ENCODE data around the gene CCDC170.

The CCDC170 gene

GRCh38 chr6:151481786-151482185 is 12.0 kb upstream of the CCDC170 start:
- Histone ChIP-seq H3K79me2 (ENCODE audit: insufficient read depth, low read length) (no peaks in the 10 kb centered on the region), H3K27me3 (ENCODE audit: insufficient read depth, low read length, poor library complexity) (no peaks in the 10 kb centered on the region), H3K4me3 (ENCODE audit: low read depth in 1 of 2, low read length in 2 of 2) (no peak overlapping the region), H2AFZ (ENCODE audit: low read depth, low read length) (no peak overlapping the region), H3K9ac (ENCODE audit: low read depth, low read length) (no peak overlapping the region), H3K36me3 (ENCODE audit: insufficient read depth, low read length) (no peaks in the 10 kb centered on the region), H3K27ac (ENCODE audit: low read length) (no peak overlapping the region), H4K20me1 (ENCODE audit: insufficient read depth, low read length) (no peaks in the 10 kb centered on the region), H3K4me1 (ENCODE audit: insufficient read depth, low read length) (no peaks in the 10 kb centered on the region), H3K9me3 (ENCODE audit: insufficient read depth, low read length, severe bottlenecking) (no peaks in the 10 kb centered on the region), H3K4me2 (ENCODE audit: insufficient read depth, low read length) (no peak overlapping the region)
- TF ChIP-seq EZH2 (IDR thresholded peaks at IDR 0.05; ENCODE audit: borderline replicate concordance, low read depth, low read length, severe bottlenecking) = no peak
- TF ChIP-seq, protein P1, sequence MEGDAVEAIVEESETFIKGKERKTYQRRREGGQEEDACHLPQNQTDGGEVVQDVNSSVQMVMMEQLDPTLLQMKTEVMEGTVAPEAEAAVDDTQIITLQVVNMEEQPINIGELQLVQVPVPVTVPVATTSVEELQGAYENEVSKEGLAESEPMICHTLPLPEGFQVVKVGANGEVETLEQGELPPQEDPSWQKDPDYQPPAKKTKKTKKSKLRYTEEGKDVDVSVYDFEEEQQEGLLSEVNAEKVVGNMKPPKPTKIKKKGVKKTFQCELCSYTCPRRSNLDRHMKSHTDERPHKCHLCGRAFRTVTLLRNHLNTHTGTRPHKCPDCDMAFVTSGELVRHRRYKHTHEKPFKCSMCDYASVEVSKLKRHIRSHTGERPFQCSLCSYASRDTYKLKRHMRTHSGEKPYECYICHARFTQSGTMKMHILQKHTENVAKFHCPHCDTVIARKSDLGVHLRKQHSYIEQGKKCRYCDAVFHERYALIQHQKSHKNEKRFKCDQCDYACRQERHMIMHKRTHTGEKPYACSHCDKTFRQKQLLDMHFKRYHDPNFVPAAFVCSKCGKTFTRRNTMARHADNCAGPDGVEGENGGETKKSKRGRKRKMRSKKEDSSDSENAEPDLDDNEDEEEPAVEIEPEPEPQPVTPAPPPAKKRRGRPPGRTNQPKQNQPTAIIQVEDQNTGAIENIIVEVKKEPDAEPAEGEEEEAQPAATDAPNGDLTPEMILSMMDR (IDR thresholded peaks at IDR 0.05; ENCODE audit: borderline replicate concordance, extremely low read depth, low read length, poor library complexity, severe bottlenecking) = no peak
- no peak for ATAC-seq (ENCODE audit: insufficient read depth, low read depth)
- no peak for DNase-seq

DNA sequence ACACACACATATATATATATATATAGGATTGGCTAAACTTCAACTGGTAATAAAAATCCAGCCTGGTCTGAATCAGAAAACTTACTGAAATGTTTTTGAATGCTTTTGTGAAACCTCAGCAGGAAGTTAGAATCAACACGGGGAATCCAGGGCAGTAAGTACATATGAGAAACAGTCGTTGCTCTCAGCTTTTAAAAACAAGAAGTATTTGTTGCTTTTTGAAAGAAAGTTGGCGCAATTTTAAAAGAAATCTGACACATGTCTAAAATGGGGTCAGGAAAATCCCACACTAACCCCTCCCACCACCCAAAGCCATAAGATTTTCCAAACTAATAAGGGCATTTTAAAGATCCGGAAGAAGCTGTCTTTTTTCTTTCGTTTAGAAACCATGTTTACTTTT is 11.5 kb upstream of the CCDC170 start:
- H3K4me2 ChIP-seq (ENCODE audit: insufficient read depth, low read length) = no peak overlapping the region
- H2AFZ ChIP-seq (ENCODE audit: low read depth, low read length) = no peak overlapping the region
- no peak overlapping the region for H3K27ac ChIP-seq (ENCODE audit: low read length)
- H4K20me1 ChIP-seq (ENCODE audit: insufficient read depth, low read length) = no peaks in the 10 kb centered on the region
- H3K9me3 ChIP-seq (ENCODE audit: insufficient read depth, low read length, severe bottlenecking) = no peaks in the 10 kb centered on the region
- TF ChIP-seq, protein P1 (IDR thresholded peaks at IDR 0.05; ENCODE audit: borderline replicate concordance, extremely low read depth, low read length, poor library complexity, severe bottlenecking) = no peak
- no peak for TF ChIP-seq EZH2 (IDR thresholded peaks at IDR 0.05; ENCODE audit: borderline replicate concordance, low read depth, low read length, severe bottlenecking)
- no peak overlapping the region for H3K4me3 ChIP-seq (ENCODE audit: low read depth in 1 of 2, low read length in 2 of 2)
- no peaks in the 10 kb centered on the region for H3K79me2 ChIP-seq (ENCODE audit: insufficient read depth, low read length)
- H3K36me3 ChIP-seq (ENCODE audit: insufficient read depth, low read length) = no peaks in the 10 kb centered on the region
- DNase-seq (no peak), ATAC-seq (ENCODE audit: insufficient read depth, low read depth) (no peak)
- no peaks in the 10 kb centered on the region for H3K4me1 ChIP-seq (ENCODE audit: insufficient read depth, low read length)
- H3K27me3 ChIP-seq (ENCODE audit: insufficient read depth, low read length, poor library complexity) = no peaks in the 10 kb centered on the region
- H3K9ac ChIP-seq (ENCODE audit: low read depth, low read length) = no peak overlapping the region

- TF ChIP-seq, protein P1 (IDR thresholded peaks at IDR 0.05; ENCODE audit: borderline replicate concordance, extremely low read depth, low read length, poor library complexity, severe bottlenecking) = no peak
- no peak for TF ChIP-seq EZH2 (IDR thresholded peaks at IDR 0.05; ENCODE audit: borderline replicate concordance, low read depth, low read length, severe bottlenecking)
- Histone ChIP-seq H3K36me3 (ENCODE audit: insufficient read depth, low read length) (no peaks in the 10 kb centered on the region), H3K4me2 (ENCODE audit: insufficient read depth, low read length) (no peak overlapping the region), H3K4me1 (ENCODE audit: insufficient read depth, low read length) (no peaks in the 10 kb centered on the region), H3K9me3 (ENCODE audit: insufficient read depth, low read length, severe bottlenecking) (no peaks in the 10 kb centered on the region), H3K4me3 (ENCODE audit: low read depth in 1 of 2, low read length in 2 of 2) (no peak overlapping the region), H4K20me1 (ENCODE audit: insufficient read depth, low read length) (no peaks in the 10 kb centered on the region), H3K27ac (ENCODE audit: low read length) (no peak overlapping the region), H3K9ac (ENCODE audit: low read depth, low read length) (no peak overlapping the region), H2AFZ (ENCODE audit: low read depth, low read length) (no peak overlapping the region), H3K27me3 (ENCODE audit: insufficient read depth, low read length, poor library complexity) (no peaks in the 10 kb centered on the region), H3K79me2 (ENCODE audit: insufficient read depth, low read length) (no peaks in the 10 kb centered on the region)
- DNase-seq = no peak
- no peak for ATAC-seq (ENCODE audit: insufficient read depth, low read depth)
These were observed 9.8 kb upstream of the CCDC170 start for GRCh38 chr6:151483994-151484393.

DNA sequence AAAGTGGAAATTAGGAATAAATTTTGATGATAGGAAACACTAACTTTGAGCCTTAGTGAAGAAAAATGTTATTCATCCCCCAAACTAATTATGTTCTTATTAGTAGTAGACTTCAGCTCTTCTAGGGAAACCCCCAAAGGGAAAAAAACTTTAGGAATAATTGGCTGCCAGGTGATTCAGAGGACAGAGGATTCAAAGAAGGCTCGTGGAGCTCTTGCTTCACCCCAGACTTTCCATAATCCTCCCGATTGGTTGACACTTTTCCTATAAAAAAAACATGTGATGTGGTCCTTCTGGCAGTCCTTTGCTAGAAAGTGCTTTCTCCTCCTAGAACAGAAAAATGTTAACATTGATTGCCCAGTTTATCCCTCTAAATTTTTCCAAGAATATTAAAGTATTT is 5.6 kb upstream of the CCDC170 start:
- H3K4me1 ChIP-seq (ENCODE audit: insufficient read depth, low read length) = no peaks in the 10 kb centered on the region
- H3K27me3 ChIP-seq (ENCODE audit: insufficient read depth, low read length, poor library complexity) = no peaks in the 10 kb centered on the region
- no peak overlapping the region for H3K9ac ChIP-seq (ENCODE audit: low read depth, low read length)
- H3K79me2 ChIP-seq (ENCODE audit: insufficient read depth, low read length) = no peaks in the 10 kb centered on the region
- no peak overlapping the region for H3K27ac ChIP-seq (ENCODE audit: low read length)
- TF ChIP-seq, protein P1 (IDR thresholded peaks at IDR 0.05; ENCODE audit: borderline replicate concordance, extremely low read depth, low read length, poor library complexity, severe bottlenecking) = no peak
- no peak for TF ChIP-seq EZH2 (IDR thresholded peaks at IDR 0.05; ENCODE audit: borderline replicate concordance, low read depth, low read length, severe bottlenecking)
- no peaks in the 10 kb centered on the region for H3K36me3 ChIP-seq (ENCODE audit: insufficient read depth, low read length)
- H3K4me3 ChIP-seq (ENCODE audit: low read depth in 1 of 2, low read length in 2 of 2) = no peak overlapping the region
- no peak overlapping the region for H3K4me2 ChIP-seq (ENCODE audit: insufficient read depth, low read length)
- H3K9me3 ChIP-seq (ENCODE audit: insufficient read depth, low read length, severe bottlenecking) = no peaks in the 10 kb centered on the region
- H2AFZ ChIP-seq (ENCODE audit: low read depth, low read length) = no peak overlapping the region
- ATAC-seq (ENCODE audit: insufficient read depth, low read depth) (no peak), DNase-seq (no peak)
- no peaks in the 10 kb centered on the region for H4K20me1 ChIP-seq (ENCODE audit: insufficient read depth, low read length)
